Testis (tissue), 2 donors: ENCODE measurements around the gene HOPX.

Source experiments
- CTCF ChIP-seq, 3 experiments: fragments of 450-650 bp in 2 of 3; fragments of 200-600 bp in 1 of 3; sonication (generic) in 1 of 3; IDR thresholded peaks; one replicate each; pipeline ENCODE4 v1.5.1; 2016 to 2019; ENCODE audit warnings: antibody characterized with exemption in 3 of 3, mild to moderate bottlenecking in 2 of 3, moderate library complexity in 1 of 3
- POLR2A ChIP-seq: fragments of 450-650 bp; IDR thresholded peaks from one replicate; pipeline ENCODE4 v1.6.1; 2017; ENCODE audit warnings: antibody characterized with exemption, mild to moderate bottlenecking, moderate library complexity

DNA sequence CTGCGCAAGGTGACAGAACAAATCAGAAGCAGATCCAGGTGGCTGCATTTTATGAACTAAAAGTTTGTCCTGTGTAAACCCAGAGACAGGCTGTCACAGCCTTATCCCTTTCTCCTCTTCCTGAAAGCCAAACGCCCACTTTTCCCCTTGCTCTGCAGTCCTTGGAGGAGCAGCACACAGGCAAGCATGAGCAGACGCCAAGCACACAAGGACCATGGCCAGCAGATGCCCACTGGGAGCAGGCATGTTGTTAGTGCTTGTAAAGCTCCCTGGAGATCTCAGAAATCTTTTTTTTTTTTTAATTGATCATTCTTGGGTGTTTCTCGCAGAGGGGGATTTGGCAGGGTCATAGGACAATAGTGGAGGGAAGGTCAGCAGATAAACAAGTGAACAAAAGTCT, 11.5 kb upstream of the HOPX start:
- TF ChIP-seq CTCF (IDR thresholded peaks at IDR 0.05) (no peak), POLR2A (no peak)
